RWPE2 (cell line): ENCODE data around the gene PPFIA2.
A peak's percentile ranks its signal among the peaks of the same experiment; 100 is the strongest.

Experiments used
- ATAC-seq: fragments of 200-7000 bp; cut with Tn5 transposase; 3 replicates; pipeline ENCODE4 v1.9.1; 2021; ENCODE audit warnings: low read depth
- DNase-seq: peaks from one replicate; pipeline ENCODE4 v3.0.0-alpha.2; 2020; ENCODE audit warnings: low spot score
- H3K27ac ChIP-seq: fragments of 450-650 bp; 2 replicates; pipeline ENCODE4 v1.5.1; 2017; ENCODE audit warnings: mild to moderate bottlenecking; ENCODE audit not compliant: poor library complexity, severe bottlenecking
- H3K27me3 ChIP-seq: fragments of 250-450 bp; sonication (Bioruptor Pico); 2 replicates; pipeline ENCODE4 v1.5.1; 2021; ENCODE audit warnings: mild to moderate bottlenecking, moderate library complexity; ENCODE audit not compliant: insufficient read depth, poor library complexity, severe bottlenecking
- H3K36me3 ChIP-seq: fragments of 250-450 bp; sonication (Bioruptor Pico); 2 replicates; pipeline ENCODE4 v1.5.1; 2020; ENCODE audit warnings: low read depth, mild to moderate bottlenecking, moderate library complexity
- H3K4me1 ChIP-seq: fragments of 250-450 bp; sonication (Bioruptor Pico); 2 replicates; pipeline ENCODE4 v1.5.1; 2021; ENCODE audit warnings: mild to moderate bottlenecking, moderate library complexity; ENCODE audit not compliant: insufficient read depth, poor library complexity, severe bottlenecking
- H3K4me3 ChIP-seq: fragments of 250-450 bp; sonication (Bioruptor Pico); 2 replicates; pipeline ENCODE4 v1.5.1; 2021; ENCODE audit warnings: mild to moderate bottlenecking, moderate library complexity; ENCODE audit not compliant: severe bottlenecking
- H3K9me3 ChIP-seq: fragments of 250-450 bp; sonication (Bioruptor Pico); 2 replicates; pipeline ENCODE4 v1.5.1; 2021; ENCODE audit warnings: mild to moderate bottlenecking, moderate library complexity; ENCODE audit not compliant: severe bottlenecking
- CTCF ChIP-seq: fragments of 450-650 bp; IDR thresholded peaks from one replicate; pipeline ENCODE4 v1.5.1; 2017; ENCODE audit warnings: mild to moderate bottlenecking, moderate library complexity; ENCODE audit not compliant: poor library complexity, severe bottlenecking

Gene PPFIA2

GRCh38 chr12:81617915-81618314 is 141.2 kb downstream of the PPFIA2 start:
- no peaks in the 10 kb centered on the region for H3K36me3 ChIP-seq
- DNase-seq: no peak

GRCh38 chr12:81615026-81615588 is 144.0 kb downstream of the PPFIA2 start:
- Histone ChIP-seq H3K4me1 (no peaks in the 10 kb centered on the region), H3K4me3 (no peak overlapping the region)

More at GRCh38 chr12:81617915-81618314, 141.2 kb downstream of the PPFIA2 start:
- no peak for ATAC-seq
- TF ChIP-seq CTCF: no peak
- Histone ChIP-seq H3K27ac (no peak overlapping the region), H3K4me1 (no peaks in the 10 kb centered on the region), H3K9me3 (no peaks in the 10 kb centered on the region), H3K4me3 (no peak overlapping the region), H3K27me3 (no peaks in the 10 kb centered on the region)

GRCh38 chr12:81610955-81611889 is 147.9 kb downstream of the PPFIA2 start:
- peak; percentile 42 for TF ChIP-seq CTCF
- H3K36me3 ChIP-seq: no peaks in the 10 kb centered on the region
- peak; percentile 72 for ATAC-seq
- H3K4me3 ChIP-seq: no peak overlapping the region
- H3K27ac ChIP-seq: no peak overlapping the region
- H3K27me3 ChIP-seq: no peaks in the 10 kb centered on the region
- no peaks in the 10 kb centered on the region for H3K4me1 ChIP-seq
- no peaks in the 10 kb centered on the region for H3K9me3 ChIP-seq
- peak; percentile 29 for DNase-seq

More at GRCh38 chr12:81615026-81615588, 144.0 kb downstream of the PPFIA2 start:
- no peak for TF ChIP-seq CTCF
- H3K36me3 ChIP-seq: no peaks in the 10 kb centered on the region
- no peak overlapping the region for H3K27ac ChIP-seq
- H3K27me3 ChIP-seq: no peaks in the 10 kb centered on the region
- no peaks in the 10 kb centered on the region for H3K9me3 ChIP-seq
- ATAC-seq: no peak
- no peak for DNase-seq

- TF ChIP-seq CTCF: no peak
- H3K9me3 ChIP-seq: no peaks in the 10 kb centered on the region
- no peaks in the 10 kb centered on the region for H3K4me1 ChIP-seq
- H3K4me3 ChIP-seq: no peak overlapping the region
- H3K27ac ChIP-seq: no peak overlapping the region
- DNase-seq: no peak
- no peaks in the 10 kb centered on the region for H3K27me3 ChIP-seq
- H3K36me3 ChIP-seq: no peaks in the 10 kb centered on the region
- ATAC-seq: no peak; the same call in 2 of the 3 replicates
Observed at GRCh38 chr12:81597928-81598604, 161.1 kb downstream of the PPFIA2 start.
